ENCODE results near the gene NEUROD4. TPM values are rescaled to one million over a fixed set of nuclear protein-coding genes. Genes with fewer than 3 reads are reported as not detected.
A peak's percentile ranks its signal among the peaks of the same experiment; 100 is the strongest.

The NEUROD4 gene
- not detected for polyA plus RNA-seq (2012; ENCODE audit: low read depth, missing spikeins)

DNA sequence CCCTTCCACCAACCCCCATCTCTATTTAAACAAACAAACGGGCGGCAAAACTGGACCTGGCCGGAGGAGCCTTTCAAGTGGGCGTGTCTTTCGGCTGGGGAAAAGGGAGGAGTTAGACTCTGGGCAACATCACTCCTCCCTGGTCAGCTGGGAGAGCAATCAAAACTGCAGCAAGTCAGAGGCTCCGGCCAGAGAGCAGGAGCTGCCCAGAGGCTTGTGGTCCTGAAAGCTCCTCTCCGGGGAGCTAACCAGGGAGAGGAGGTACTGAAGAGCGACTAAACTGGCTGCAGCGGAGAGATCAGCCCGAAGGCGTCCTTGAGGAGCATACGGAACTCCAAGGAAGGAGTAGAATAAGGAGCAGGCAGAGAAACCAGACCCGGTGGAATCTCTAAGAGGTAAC is at the start of gene NEUROD4:
NEUROD4 (plus strand) TSS at position 191 of the 400 bp plus-strand sequence. CDS start 6,466 bp downstream, outside the sequence.
- FAIRE-seq (no peak), DNase-seq (ENCODE audit: insufficient read length, low spot score) (no peak)
- TF ChIP-seq PAX5 (IDR thresholded peaks at IDR 0.05; ENCODE audit: insufficient read depth, low read length, severe bottlenecking) = no peak
- TF ChIP-seq TAF1 (IDR thresholded peaks at IDR 0.05; ENCODE audit: low read depth, low read length) = no peak
- no peak for TF ChIP-seq POLR2A (IDR thresholded peaks at IDR 0.05; ENCODE audit: low read depth, low read length)
- no peak for TF ChIP-seq POLR2AphosphoS5 (IDR thresholded peaks at IDR 0.05; ENCODE audit: low read depth, low read length)

DNA sequence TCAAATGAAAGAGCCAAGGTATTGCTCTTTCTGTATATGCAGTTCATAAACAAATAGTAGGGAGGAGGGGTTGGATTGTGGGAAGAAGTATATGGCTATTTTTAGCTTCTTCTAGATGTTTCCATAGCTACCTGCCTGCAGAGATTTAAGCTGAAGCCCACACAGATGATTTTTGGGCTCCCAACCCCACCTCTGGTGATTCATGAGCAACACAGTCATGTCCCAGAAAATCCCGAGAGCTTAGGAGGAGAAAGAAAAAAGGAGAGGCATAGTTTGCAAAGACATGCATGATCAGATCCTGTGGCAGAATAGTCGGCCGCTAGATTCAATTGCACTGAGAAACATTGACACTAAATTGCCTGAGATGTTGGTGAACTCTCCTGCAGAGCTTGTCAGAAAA is 49.0 kb upstream of the NEUROD4 start:
- TF ChIP-seq SPI1 (IDR thresholded peaks at IDR 0.05; ENCODE audit: low read depth, low read length) (no peak), POLR2AphosphoS5 (IDR thresholded peaks at IDR 0.05; ENCODE audit: low read depth, low read length) (no peak), POU2F2 (IDR thresholded peaks at IDR 0.05; ENCODE audit: low read depth, low read length) (no peak), POLR2A (IDR thresholded peaks at IDR 0.05; ENCODE audit: low read depth, low read length) (no peak), TAF1 (IDR thresholded peaks at IDR 0.05; ENCODE audit: low read depth, low read length) (no peak), PAX5 (IDR thresholded peaks at IDR 0.05; ENCODE audit: insufficient read depth, low read length, severe bottlenecking) (no peak)
- DNase-seq (ENCODE audit: insufficient read length, low spot score) (no peak), FAIRE-seq (no peak)

- TF ChIP-seq POLR2A (IDR thresholded peaks at IDR 0.05; ENCODE audit: low read depth, low read length) (no peak), POLR2AphosphoS5 (IDR thresholded peaks at IDR 0.05; ENCODE audit: low read depth, low read length) (no peak), SPI1 (IDR thresholded peaks at IDR 0.05; ENCODE audit: low read depth, low read length) (no peak), POU2F2 (IDR thresholded peaks at IDR 0.05; ENCODE audit: low read depth, low read length) (no peak), TAF1 (IDR thresholded peaks at IDR 0.05; ENCODE audit: low read depth, low read length) (no peak), PAX5 (IDR thresholded peaks at IDR 0.05; ENCODE audit: insufficient read depth, low read length, severe bottlenecking) (no peak)
- FAIRE-seq (no peak), DNase-seq (ENCODE audit: insufficient read length, low spot score) (no peak)
Measured at GRCh38 chr12:54973556-54973955, 46.2 kb upstream of the NEUROD4 start.

DNA sequence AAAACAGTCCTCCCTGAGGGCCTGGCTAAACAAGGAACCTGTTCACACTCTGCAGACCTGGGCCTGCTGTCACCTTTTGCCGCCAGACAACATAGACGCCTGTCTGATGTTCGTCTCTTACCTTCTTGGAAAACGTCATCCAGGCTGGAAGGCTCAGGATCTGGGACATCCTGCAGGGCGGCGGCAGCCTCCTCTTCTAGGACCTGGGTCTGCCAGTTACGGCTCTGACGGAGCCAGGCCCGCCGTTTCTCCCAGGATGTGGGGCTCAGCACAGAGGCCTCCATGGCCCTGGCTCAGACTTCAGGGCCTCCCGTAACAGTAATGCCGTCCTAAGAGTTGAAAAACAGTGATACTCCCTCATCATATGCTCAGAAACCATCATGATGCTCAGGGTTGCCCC is 45.5 kb upstream of the NEUROD4 start:
- DNase-seq (ENCODE audit: insufficient read length, low spot score) = no peak
- FAIRE-seq = no peak
- TF ChIP-seq TAF1 (IDR thresholded peaks at IDR 0.05; ENCODE audit: low read depth, low read length) = no peak
- TF ChIP-seq SPI1 (IDR thresholded peaks at IDR 0.05; ENCODE audit: low read depth, low read length) = no peak
- TF ChIP-seq POU2F2 (IDR thresholded peaks at IDR 0.05; ENCODE audit: low read depth, low read length) = no peak
- TF ChIP-seq POLR2A (IDR thresholded peaks at IDR 0.05; ENCODE audit: low read depth, low read length) = no peak
- TF ChIP-seq POLR2AphosphoS5 (IDR thresholded peaks at IDR 0.05; ENCODE audit: low read depth, low read length) = no peak
- no peak for TF ChIP-seq PAX5 (IDR thresholded peaks at IDR 0.05; ENCODE audit: insufficient read depth, low read length, severe bottlenecking)

GRCh38 chr12:54975272-54975671 is 44.5 kb upstream of the NEUROD4 start:
- DNase-seq (ENCODE audit: insufficient read length, low spot score) (no peak), FAIRE-seq (no peak)
- no peak for TF ChIP-seq POLR2A (IDR thresholded peaks at IDR 0.05; ENCODE audit: low read depth, low read length)
- TF ChIP-seq PAX5 (IDR thresholded peaks at IDR 0.05; ENCODE audit: insufficient read depth, low read length, severe bottlenecking) = no peak
- no peak for TF ChIP-seq POU2F2 (IDR thresholded peaks at IDR 0.05; ENCODE audit: low read depth, low read length)
- TF ChIP-seq POLR2AphosphoS5 (IDR thresholded peaks at IDR 0.05; ENCODE audit: low read depth, low read length) = no peak
- no peak for TF ChIP-seq SPI1 (IDR thresholded peaks at IDR 0.05; ENCODE audit: low read depth, low read length)
- TF ChIP-seq TAF1 (IDR thresholded peaks at IDR 0.05; ENCODE audit: low read depth, low read length) = no peak

GRCh38 chr12:54975875-54976274 is 43.9 kb upstream of the NEUROD4 start:
- FAIRE-seq (no peak), DNase-seq (ENCODE audit: insufficient read length, low spot score) (no peak)
- no peak for TF ChIP-seq POLR2AphosphoS5 (IDR thresholded peaks at IDR 0.05; ENCODE audit: low read depth, low read length)
- no peak for TF ChIP-seq PAX5 (IDR thresholded peaks at IDR 0.05; ENCODE audit: insufficient read depth, low read length, severe bottlenecking)
- TF ChIP-seq TAF1 (IDR thresholded peaks at IDR 0.05; ENCODE audit: low read depth, low read length) = no peak
- TF ChIP-seq POLR2A (IDR thresholded peaks at IDR 0.05; ENCODE audit: low read depth, low read length) = no peak
- no peak for TF ChIP-seq SPI1 (IDR thresholded peaks at IDR 0.05; ENCODE audit: low read depth, low read length)
- TF ChIP-seq POU2F2 (IDR thresholded peaks at IDR 0.05; ENCODE audit: low read depth, low read length) = no peak

GRCh38 chr12:54977155-54977554 is 42.6 kb upstream of the NEUROD4 start:
- DNase-seq (ENCODE audit: insufficient read length, low spot score) (no peak), FAIRE-seq (no peak)
- TF ChIP-seq PAX5 (IDR thresholded peaks at IDR 0.05; ENCODE audit: insufficient read depth, low read length, severe bottlenecking) (no peak), POLR2AphosphoS5 (IDR thresholded peaks at IDR 0.05; ENCODE audit: low read depth, low read length) (no peak), POLR2A (IDR thresholded peaks at IDR 0.05; ENCODE audit: low read depth, low read length) (no peak), TAF1 (IDR thresholded peaks at IDR 0.05; ENCODE audit: low read depth, low read length) (no peak), POU2F2 (IDR thresholded peaks at IDR 0.05; ENCODE audit: low read depth, low read length) (no peak), SPI1 (IDR thresholded peaks at IDR 0.05; ENCODE audit: low read depth, low read length) (no peak)

- TF ChIP-seq POLR2AphosphoS5 (IDR thresholded peaks at IDR 0.05; ENCODE audit: low read depth, low read length) = no peak
- no peak for TF ChIP-seq PAX5 (IDR thresholded peaks at IDR 0.05; ENCODE audit: insufficient read depth, low read length, severe bottlenecking)
- no peak for TF ChIP-seq TAF1 (IDR thresholded peaks at IDR 0.05; ENCODE audit: low read depth, low read length)
- TF ChIP-seq SPI1 (IDR thresholded peaks at IDR 0.05; ENCODE audit: low read depth, low read length) = no peak
- no peak for TF ChIP-seq POLR2A (IDR thresholded peaks at IDR 0.05; ENCODE audit: low read depth, low read length)
- TF ChIP-seq POU2F2 (IDR thresholded peaks at IDR 0.05; ENCODE audit: low read depth, low read length) = no peak
Measured at GRCh38 chr12:54977857-54978256, 41.9 kb upstream of the NEUROD4 start.

GRCh38 chr12:54980341-54980740 is 39.4 kb upstream of the NEUROD4 start:
- TF ChIP-seq PAX5 (IDR thresholded peaks at IDR 0.05; ENCODE audit: insufficient read depth, low read length, severe bottlenecking) (no peak), POLR2AphosphoS5 (IDR thresholded peaks at IDR 0.05; ENCODE audit: low read depth, low read length) (no peak), TAF1 (IDR thresholded peaks at IDR 0.05; ENCODE audit: low read depth, low read length) (no peak), POLR2A (IDR thresholded peaks at IDR 0.05; ENCODE audit: low read depth, low read length) (no peak), SPI1 (IDR thresholded peaks at IDR 0.05; ENCODE audit: low read depth, low read length) (no peak), POU2F2 (IDR thresholded peaks at IDR 0.05; ENCODE audit: low read depth, low read length) (no peak)
- DNase-seq (ENCODE audit: insufficient read length, low spot score) (no peak), FAIRE-seq (no peak)

More at GRCh38 chr12:54977857-54978256, 41.9 kb upstream of the NEUROD4 start:
- DNase-seq (ENCODE audit: insufficient read length, low spot score) (no peak), FAIRE-seq (no peak)

GRCh38 chr12:54981796-54982195 is 38.0 kb upstream of the NEUROD4 start:
- DNase-seq (ENCODE audit: insufficient read length, low spot score) (no peak), FAIRE-seq (peak; percentile 78)
- TF ChIP-seq PAX5 (IDR thresholded peaks at IDR 0.05; ENCODE audit: insufficient read depth, low read length, severe bottlenecking) = no peak
- no peak for TF ChIP-seq POLR2A (IDR thresholded peaks at IDR 0.05; ENCODE audit: low read depth, low read length)
- TF ChIP-seq TAF1 (IDR thresholded peaks at IDR 0.05; ENCODE audit: low read depth, low read length) = 0 out of 2 replicates have a peak, but pooled peaks have one; percentile 41
- TF ChIP-seq SPI1 (IDR thresholded peaks at IDR 0.05; ENCODE audit: low read depth, low read length) = peak; percentile 54
